ENCODE measurements around the gene HYI. TPM values are rescaled to one million over a fixed set of nuclear protein-coding genes. Genes with fewer than 3 reads are reported as not detected.

HYI gene
- total and polyA plus RNA-seq, 7 donors: 40.4 to 104 (median 72.8) TPM

- H3K36me3 ChIP-seq: peaks cover 70 to 99% (median 91%) of the 10 kb centered on the region in 4 donors
- 92 to 94% methylated on average over 9 of the region's 9 CpGs for WGBS, 2 donors
- H3K4me3 ChIP-seq: no peak overlapping the region
- H3K9me3 ChIP-seq: no peaks in the 10 kb centered on the region
- H3K27me3 ChIP-seq: no peaks in the 10 kb centered on the region
- intact Hi-C loops (cut with DNase I): no loop called here
- H3K27ac ChIP-seq: no peak overlapping the region
- DNase-seq: peak; percentile 29
- H3K4me1 ChIP-seq: no peaks in the 10 kb centered on the region
- TF ChIP-seq CTCF (IDR thresholded peaks at IDR 0.05) (no peak), POLR2A (IDR thresholded peaks at IDR 0.05) (no peak), EP300 (IDR thresholded peaks at IDR 0.05) (no peak), POLR2AphosphoS5 (IDR thresholded peaks at IDR 0.05) (no peak)
These were observed 25.8 kb downstream of the HYI start for GRCh38 chr1:43427941-43428340.

DNA sequence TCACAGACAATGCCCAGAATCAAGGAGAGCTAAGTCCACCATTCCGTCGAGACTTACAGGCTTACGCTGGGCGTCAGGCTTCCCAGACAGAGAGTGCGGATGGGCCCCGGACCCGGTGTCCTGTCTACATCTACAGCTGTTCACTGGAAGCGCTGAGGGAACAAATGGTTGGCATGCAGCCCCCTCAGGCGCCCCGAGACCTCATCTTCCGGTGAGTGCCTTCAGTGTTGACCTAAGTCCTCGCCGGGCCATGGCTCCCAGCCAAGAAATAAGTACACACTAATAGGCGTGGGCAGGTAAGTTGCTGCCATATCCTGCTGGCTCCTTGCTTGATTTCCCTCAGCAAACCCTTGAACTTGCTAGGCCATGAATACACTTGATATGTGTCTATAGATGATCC, 26.2 kb downstream of the HYI start:
- DNase-seq: peak; percentile 64
- 67 to 87% methylated on average over 14 of the region's 14 CpGs for whole genome bisulfite sequencing, 2 donors
- H3K36me3 ChIP-seq: peaks cover 68 to 98% (median 91%) of the 10 kb centered on the region in 4 donors
- H3K4me1 ChIP-seq: no peaks in the 10 kb centered on the region
- TF ChIP-seq POLR2AphosphoS5 (IDR thresholded peaks at IDR 0.05) (no peak), CTCF (IDR thresholded peaks at IDR 0.05) (no peak), POLR2A (IDR thresholded peaks at IDR 0.05) (no peak), EP300 (IDR thresholded peaks at IDR 0.05) (no peak)
- H3K4me3 ChIP-seq: no peak overlapping the region
- intact Hi-C loops (cut with DNase I): no loop called here
- H3K27ac ChIP-seq: no peak overlapping the region
- no peaks in the 10 kb centered on the region for H3K9me3 ChIP-seq
- no peaks in the 10 kb centered on the region for H3K27me3 ChIP-seq

DNA sequence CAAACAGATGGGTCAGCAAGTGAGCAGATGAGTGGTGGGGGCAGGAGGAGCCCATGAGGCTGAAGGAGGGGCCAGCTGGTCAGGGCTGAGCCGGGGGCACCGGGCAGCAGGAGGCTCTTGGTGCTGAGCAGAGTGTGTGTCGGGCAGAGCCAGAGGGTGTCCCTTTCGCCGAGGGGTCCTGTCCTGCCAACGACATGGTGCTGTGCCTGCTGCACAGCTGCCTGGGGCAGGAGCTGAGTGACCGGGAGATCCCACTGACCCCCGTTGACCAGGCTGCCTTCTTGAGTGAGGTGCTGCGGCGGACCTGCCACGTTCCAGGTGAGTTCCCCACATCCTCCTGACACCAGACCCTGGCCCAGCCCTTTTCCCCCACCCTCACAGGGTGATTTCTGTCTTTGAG, 27.5 kb downstream of the HYI start:
- no peak overlapping the region for H3K4me3 ChIP-seq
- H3K27me3 ChIP-seq: no peaks in the 10 kb centered on the region
- H3K36me3 ChIP-seq: peaks cover 68 to 98% (median 90%) of the 10 kb centered on the region in 4 donors
- no peaks in the 10 kb centered on the region for H3K4me1 ChIP-seq
- intact Hi-C loops (cut with DNase I): no loop called here
- no peaks in the 10 kb centered on the region for H3K9me3 ChIP-seq
- no peak for TF ChIP-seq EP300 (IDR thresholded peaks at IDR 0.05)
- TF ChIP-seq CTCF (IDR thresholded peaks at IDR 0.05): no peak
- no peak for TF ChIP-seq POLR2AphosphoS5 (IDR thresholded peaks at IDR 0.05)
- TF ChIP-seq POLR2A (IDR thresholded peaks at IDR 0.05): no peak
- no peak overlapping the region for H3K27ac ChIP-seq
- 91 to 92% methylated on average over 11 of the region's 11 CpGs for WGBS, 2 donors
- DNase-seq: no peak

GRCh38 chr1:43425045-43425444, 28.7 kb downstream of the HYI start:
- no peak overlapping the region for H3K27ac ChIP-seq
- H3K4me1 ChIP-seq: no peaks in the 10 kb centered on the region
- TF ChIP-seq EP300 (IDR thresholded peaks at IDR 0.05): no peak
- TF ChIP-seq CTCF (IDR thresholded peaks at IDR 0.05): no peak
- no peak for DNase-seq
- intact Hi-C loops (cut with DNase I): no loop called here
- 92 to 94% methylated on average over 4 of the region's 4 CpGs for WGBS, 2 donors
- peaks cover 68 to 98% (median 90%) of the 10 kb centered on the region in 4 donors for H3K36me3 ChIP-seq
- H3K9me3 ChIP-seq: no peaks in the 10 kb centered on the region
- H3K27me3 ChIP-seq: no peaks in the 10 kb centered on the region
- no peak overlapping the region for H3K4me3 ChIP-seq
